ENCODE measurements around the gene CHAT. TPM values are rescaled to one million over a fixed set of nuclear protein-coding genes. Genes with fewer than 3 reads are reported as not detected.

Gene CHAT
- total and polyA plus RNA-seq, 3 donors from 2014 or later = 0.75 to 1.7 (median 0.93) TPM

DNA sequence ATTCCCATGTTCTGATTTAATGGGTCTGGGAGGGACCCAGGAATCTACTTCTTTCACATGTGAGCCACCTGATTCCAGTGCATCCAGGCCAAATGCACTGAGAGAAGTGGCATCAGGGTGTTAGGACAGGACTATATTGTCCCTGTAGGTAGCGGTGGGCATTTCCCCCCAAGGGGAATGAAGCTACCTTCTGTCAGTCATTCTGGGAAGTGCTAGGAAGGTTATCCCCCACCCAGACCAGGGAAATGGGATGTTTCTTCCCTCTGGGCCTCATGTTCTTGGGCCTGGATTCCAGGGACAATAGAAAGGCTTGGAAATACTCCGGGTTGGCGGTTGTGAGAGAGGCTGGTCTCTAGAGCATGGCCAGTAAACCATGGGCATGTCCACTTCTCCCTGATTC lies 86.4 kb downstream of the CHAT start:
- intact Hi-C loops (cut with DNase I; ENCODE audit: low total_unique reads) = no loop called here
- H3K4me1 ChIP-seq = no peaks in the 10 kb centered on the region
- no peak for TF ChIP-seq CTCF (IDR thresholded peaks at IDR 0.05)
- TF ChIP-seq POLR2A (IDR thresholded peaks at IDR 0.05) = no peak
- no peak overlapping the region for H3K4me3 ChIP-seq
- DNase-seq = no peak
- no peaks in the 10 kb centered on the region for H3K27me3 ChIP-seq
- no peaks in the 10 kb centered on the region for H3K9me3 ChIP-seq
- 80 to 92% methylated on average over 2 to 3 of the region's 3 CpGs for whole genome bisulfite sequencing, 2 donors
- no peak overlapping the region for H3K27ac ChIP-seq
- no peaks in the 10 kb centered on the region for H3K36me3 ChIP-seq (ENCODE audit: low read depth, missing control alignments)

- no peak overlapping the region for H3K4me3 ChIP-seq
- 15 to 17% methylated on average over 3 of the region's 3 CpGs for WGBS, 2 donors
- H3K27ac ChIP-seq = no peak overlapping the region
- intact Hi-C loops (cut with DNase I; ENCODE audit: low total_unique reads) = no loop called here
- no peaks in the 10 kb centered on the region for H3K36me3 ChIP-seq (ENCODE audit: low read depth, missing control alignments)
- no peak for TF ChIP-seq POLR2A (IDR thresholded peaks at IDR 0.05)
- no peak for TF ChIP-seq CTCF (IDR thresholded peaks at IDR 0.05)
- no peaks in the 10 kb centered on the region for H3K9me3 ChIP-seq
- no peaks in the 10 kb centered on the region for H3K4me1 ChIP-seq
- no peaks in the 10 kb centered on the region for H3K27me3 ChIP-seq
- no peak for DNase-seq
These were observed 87.2 kb downstream of the CHAT start for GRCh38 chr10:49700997-49701396.

DNA sequence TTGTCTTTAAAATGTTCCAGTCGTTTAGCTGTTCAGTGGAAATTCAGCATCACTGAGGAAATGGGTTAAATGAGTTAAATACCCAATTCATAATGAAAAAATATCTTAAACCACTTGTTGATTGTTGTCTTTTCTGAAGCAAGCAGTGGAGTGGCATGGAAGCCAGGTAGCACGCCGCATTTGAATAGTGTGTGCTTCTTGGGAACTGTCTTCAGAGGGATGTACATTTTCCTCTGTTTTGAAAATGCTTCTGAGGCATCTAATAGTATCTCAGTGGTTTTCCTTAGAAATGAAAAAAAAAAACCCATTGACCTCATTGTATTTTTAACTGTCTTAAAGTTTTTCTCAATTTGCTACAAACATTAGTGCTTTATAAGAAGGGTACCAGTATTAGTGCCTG lies 93.7 kb downstream of the CHAT start:
- intact Hi-C loops (cut with DNase I; ENCODE audit: low total_unique reads) = no loop called here
- WGBS, 2 donors = 74 to 88% methylated on average over 3 of the region's 3 CpGs
- H3K4me3 ChIP-seq = no peak overlapping the region
- no peaks in the 10 kb centered on the region for H3K36me3 ChIP-seq (ENCODE audit: low read depth, missing control alignments)
- no peaks in the 10 kb centered on the region for H3K27me3 ChIP-seq
- H3K9me3 ChIP-seq = no peaks in the 10 kb centered on the region
- DNase-seq = no peak
- H3K4me1 ChIP-seq = no peaks in the 10 kb centered on the region
- no peak overlapping the region for H3K27ac ChIP-seq
- no peak for TF ChIP-seq CTCF (IDR thresholded peaks at IDR 0.05)
- TF ChIP-seq POLR2A (IDR thresholded peaks at IDR 0.05) = no peak

DNA sequence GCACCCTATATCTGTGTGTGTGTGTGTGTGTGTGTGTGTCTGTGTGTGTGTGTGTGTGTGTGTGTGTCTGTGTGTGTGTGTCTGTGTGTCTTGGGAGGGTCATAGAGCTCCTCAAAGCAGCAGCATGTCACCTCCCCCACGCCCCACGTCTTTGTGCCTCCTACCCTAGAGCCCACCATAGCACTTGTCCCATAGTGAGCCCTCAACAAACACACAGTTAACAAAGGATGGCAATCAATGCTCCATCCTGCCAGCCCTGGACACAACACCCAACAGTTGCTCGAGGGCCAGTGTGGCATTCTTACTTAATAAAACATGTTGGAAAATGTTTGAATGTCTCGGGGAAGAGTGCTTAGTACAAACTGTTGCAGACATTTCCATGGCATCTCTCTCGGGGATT lies 96.1 kb downstream of the CHAT start:
- no peak for TF ChIP-seq CTCF (IDR thresholded peaks at IDR 0.05)
- no peak for TF ChIP-seq POLR2A (IDR thresholded peaks at IDR 0.05)
- intact Hi-C loops (cut with DNase I; ENCODE audit: low total_unique reads) = no loop called here
- no peak overlapping the region for H3K4me3 ChIP-seq
- H3K36me3 ChIP-seq (ENCODE audit: low read depth, missing control alignments) = no peaks in the 10 kb centered on the region
- no peak for DNase-seq
- no peaks in the 10 kb centered on the region for H3K4me1 ChIP-seq
- 70 to 92% methylated on average over 2 to 5 of the region's 5 CpGs for WGBS, 2 donors
- no peak overlapping the region for H3K27ac ChIP-seq
- no peaks in the 10 kb centered on the region for H3K9me3 ChIP-seq
- no peaks in the 10 kb centered on the region for H3K27me3 ChIP-seq

DNA sequence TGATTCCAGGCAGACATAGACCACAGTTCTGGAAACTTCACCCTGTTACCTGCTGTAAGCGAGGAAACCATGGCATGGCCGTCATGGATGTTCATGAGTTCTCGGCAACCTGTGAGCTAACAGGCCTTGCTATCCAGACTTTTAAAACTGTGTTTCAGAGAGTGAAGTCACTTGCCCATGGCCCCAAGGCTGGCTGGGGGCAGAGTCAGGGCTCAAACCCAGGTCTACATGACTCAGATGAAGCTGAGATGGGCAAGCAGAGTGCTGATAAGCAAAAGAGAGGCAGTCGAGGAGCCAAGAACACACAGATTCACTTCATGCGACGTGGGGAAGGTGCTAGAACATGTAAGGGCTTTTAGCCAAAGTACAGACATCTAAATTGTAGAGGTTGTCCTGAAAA lies 97.1 kb downstream of the CHAT start:
- intact Hi-C loops (cut with DNase I; ENCODE audit: low total_unique reads) = no loop called here
- WGBS, 2 donors = 80 to 91% methylated on average over 6 of the region's 6 CpGs
- no peaks in the 10 kb centered on the region for H3K9me3 ChIP-seq
- H3K27ac ChIP-seq = no peak overlapping the region
- no peaks in the 10 kb centered on the region for H3K36me3 ChIP-seq (ENCODE audit: low read depth, missing control alignments)
- TF ChIP-seq CTCF (IDR thresholded peaks at IDR 0.05) = no peak
- no peak for TF ChIP-seq POLR2A (IDR thresholded peaks at IDR 0.05)
- no peak overlapping the region for H3K4me3 ChIP-seq
- DNase-seq = no peak
- H3K27me3 ChIP-seq = no peaks in the 10 kb centered on the region
- no peaks in the 10 kb centered on the region for H3K4me1 ChIP-seq
